GM15510 (cell line): ENCODE measurements around the gene KRTAP10-1.

ENCODE experiments used
- POLR2A ChIP-seq: IDR thresholded peaks from 3 replicates; pipeline ENCODE4 v1.6.1; 2011; ENCODE audit warnings: borderline replicate concordance; ENCODE audit not compliant: insufficient read length; ENCODE audit errors: extremely low read depth

Gene KRTAP10-1

GRCh38 chr21:44564099-44564498, 24.1 kb upstream of the KRTAP10-1 start:
- no peak for TF ChIP-seq POLR2A

- TF ChIP-seq POLR2A: no peak
Observed at GRCh38 chr21:44558695-44559094, 18.7 kb upstream of the KRTAP10-1 start, which contains the start of gene KRTAP10-3. TSS of gene KRTAP10-3 (minus strand) at chr21:44558795. CDS start at chr21:44558715, 80 bp downstream.

DNA sequence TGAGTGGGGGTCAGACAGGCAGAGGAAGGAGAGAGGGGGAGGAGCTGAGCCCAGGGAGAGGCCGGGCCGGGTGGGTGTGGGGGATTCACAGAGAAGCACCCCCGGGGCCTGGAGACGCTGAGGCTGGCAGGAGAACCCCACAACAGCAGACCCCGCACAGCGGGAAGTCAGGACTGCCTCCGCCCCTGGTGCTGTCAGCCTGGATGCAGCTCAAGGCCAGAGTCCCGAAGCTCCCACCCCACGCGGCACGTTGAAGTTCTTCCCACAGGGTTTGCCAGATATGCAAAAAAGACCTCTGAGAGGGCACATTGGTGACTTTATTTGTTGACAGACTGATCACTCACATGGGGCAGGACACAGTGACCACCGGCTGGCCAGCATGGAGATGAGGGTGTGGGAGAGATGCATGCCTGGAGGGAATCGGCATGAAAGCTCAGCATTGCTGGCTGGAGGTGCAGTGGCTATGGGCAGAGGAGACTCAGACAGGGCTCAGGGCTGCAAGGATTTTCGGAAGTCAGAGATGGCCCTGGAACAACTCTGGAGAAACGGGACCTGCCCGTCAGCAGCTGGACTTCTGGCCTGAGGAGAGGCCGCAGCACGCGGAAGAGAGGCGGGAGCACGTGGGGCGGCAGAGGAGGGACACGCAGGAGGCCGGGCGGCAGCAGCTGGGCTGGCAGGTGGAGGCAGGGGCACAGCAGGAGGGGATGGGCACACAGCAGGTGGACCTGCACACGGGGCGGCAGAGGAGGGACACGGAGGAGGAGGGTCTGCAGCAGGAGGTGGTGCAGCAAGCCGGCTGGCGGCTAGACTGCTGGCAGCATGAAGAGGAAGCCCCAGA, 17.7 kb upstream of the KRTAP10-1 start:
- no peak for TF ChIP-seq POLR2A

- TF ChIP-seq POLR2A: no peak
Observed at GRCh38 chr21:44556879-44557278, 16.9 kb upstream of the KRTAP10-1 start.

DNA sequence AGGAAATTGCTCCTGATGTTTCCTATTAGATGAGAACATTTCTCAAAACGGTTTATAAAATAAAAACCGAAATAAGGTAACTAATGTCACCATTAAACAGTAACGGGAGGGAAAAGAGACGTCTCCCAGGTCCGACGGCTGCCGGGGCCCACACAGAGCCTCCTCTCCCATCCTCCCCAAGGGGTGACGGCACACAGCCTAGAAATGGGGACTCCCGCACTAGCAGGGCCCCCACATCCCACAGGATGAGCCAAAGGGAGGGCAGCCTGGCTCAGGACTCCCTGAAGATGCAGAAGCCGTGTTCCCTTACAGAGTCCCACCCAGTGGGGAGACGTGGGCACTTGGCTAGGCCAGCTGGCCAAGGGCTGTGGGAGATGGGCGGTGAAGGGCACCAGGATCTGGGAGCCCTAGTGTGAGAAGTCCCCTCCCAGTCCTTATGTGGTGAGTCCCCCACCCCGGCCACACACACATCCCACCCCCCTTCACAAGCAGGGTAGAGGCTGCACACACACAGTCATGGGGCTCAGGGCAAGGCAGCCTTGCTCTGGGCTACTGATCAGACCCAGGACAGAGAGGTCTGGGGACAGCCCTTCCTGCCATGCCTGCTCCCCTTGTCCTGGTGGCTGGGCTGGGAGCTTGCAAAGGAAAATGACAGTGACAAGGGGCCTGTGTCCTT, 15.3 kb upstream of the KRTAP10-1 start:
- no peak for TF ChIP-seq POLR2A

GRCh38 chr21:44552681-44553080, 12.7 kb upstream of the KRTAP10-1 start:
- TF ChIP-seq POLR2A: no peak

DNA sequence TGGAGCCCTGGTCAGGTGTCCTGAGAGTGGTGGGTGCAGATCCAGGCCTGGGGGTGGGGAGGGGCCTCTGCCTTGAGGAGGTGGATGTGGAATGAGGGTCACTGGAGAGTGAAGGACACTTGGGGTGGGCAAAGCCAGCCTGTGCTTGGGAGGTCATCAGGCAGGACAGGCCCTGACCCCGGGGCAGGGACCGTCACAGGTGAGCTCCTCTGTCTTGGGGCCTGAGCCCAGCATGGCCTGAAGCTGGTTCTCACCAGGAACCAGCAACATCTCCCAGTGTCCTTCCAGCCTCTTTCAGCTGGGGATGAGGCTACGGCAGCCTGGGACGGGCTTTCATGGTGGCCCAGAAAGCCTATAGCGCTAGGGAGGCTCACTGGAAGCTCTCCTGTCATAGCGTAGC, 12.1 kb upstream of the KRTAP10-1 start:
- no peak for TF ChIP-seq POLR2A

DNA sequence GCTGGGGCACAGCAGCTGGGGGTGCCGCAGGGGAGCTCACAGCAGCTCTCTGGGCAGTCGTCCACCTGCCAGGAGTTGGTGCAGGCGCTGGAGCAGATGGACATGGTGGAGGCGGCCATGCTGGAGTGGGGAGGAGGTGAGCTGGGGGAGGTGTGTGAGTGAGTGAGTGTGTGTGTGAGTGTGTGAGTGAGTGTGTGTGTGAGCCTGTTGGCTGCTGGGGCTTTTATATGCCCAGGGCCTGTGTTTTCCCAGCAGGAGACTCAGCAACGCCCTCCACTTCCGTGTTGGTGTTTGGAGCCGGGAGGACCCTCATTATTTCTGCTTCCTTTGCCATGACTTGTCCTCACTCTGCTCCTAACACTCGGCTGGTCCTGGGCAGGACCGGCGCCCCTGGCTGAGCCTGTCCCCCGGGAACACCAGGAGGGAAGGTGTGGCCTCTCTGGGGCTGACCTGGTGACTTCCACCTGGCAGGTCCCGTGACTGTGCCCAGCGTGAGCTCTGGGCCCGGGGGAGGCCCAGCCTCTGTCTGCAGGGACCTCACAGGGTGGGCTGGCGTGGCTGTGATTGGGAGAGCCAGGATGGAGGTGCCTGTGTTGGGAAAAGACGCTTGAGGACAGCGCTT, 11.5 kb upstream of the KRTAP10-1 start, which contains the start of gene KRTAP10-2:
Gene KRTAP10-2, minus strand, starts transcription at position 166 of the 622 bp plus-strand sequence. Its CDS starts 47 bp downstream, at position 119.
- TF ChIP-seq POLR2A: no peak

DNA sequence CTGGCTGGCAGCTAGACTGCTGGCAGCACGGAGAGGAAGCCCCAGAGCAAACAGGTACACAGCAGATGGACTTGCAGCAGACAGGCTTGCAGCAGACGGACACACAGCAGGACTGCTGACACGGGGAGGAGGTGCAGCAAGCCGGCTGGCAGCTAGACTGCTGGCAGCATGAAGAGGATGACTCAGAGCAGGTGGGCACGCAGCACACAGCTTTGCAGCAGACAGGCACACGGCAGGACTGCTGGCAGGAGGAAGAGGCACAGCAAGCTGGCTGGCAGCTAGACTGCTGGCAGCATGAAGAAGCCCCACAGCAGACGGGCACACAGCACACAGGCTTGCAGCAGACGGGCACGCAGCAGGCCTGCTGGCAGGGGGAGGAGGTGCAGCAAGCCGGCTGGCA, 10.8 kb upstream of the KRTAP10-1 start:
- TF ChIP-seq POLR2A: no peak

DNA sequence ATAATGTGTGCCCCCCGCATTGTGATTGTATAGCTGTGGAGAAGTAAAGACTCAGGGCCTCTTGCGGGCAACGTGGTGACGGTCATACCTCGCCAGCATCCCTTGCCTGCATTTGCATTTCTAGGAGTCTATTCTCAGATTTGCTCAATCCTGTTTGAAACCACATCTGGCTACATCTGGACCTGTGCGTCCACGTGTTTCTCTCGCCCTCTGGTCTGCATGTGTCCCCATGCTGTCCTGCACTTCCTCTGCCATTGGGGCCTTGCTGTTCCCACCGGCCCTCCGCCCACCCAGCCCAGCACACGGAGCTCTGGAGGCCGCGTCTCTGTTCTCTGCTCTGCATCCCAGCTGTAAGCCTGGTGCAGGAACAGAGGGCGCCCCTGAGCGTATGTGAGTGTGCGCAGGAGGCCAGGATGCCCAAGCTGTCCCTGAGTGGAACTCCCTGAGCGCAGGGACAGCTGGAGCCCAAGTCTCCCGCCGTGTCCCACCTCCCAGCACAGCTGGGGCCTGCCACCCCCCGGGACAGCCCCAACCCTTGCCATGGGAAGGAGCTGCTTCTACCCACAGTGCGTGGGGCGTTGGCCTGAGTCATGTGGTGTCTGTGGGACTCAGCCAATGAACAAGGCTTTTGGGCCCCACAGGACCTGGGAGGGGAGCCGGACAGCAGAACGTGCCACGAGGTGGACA, 9.7 kb upstream of the KRTAP10-1 start:
- no peak for TF ChIP-seq POLR2A

DNA sequence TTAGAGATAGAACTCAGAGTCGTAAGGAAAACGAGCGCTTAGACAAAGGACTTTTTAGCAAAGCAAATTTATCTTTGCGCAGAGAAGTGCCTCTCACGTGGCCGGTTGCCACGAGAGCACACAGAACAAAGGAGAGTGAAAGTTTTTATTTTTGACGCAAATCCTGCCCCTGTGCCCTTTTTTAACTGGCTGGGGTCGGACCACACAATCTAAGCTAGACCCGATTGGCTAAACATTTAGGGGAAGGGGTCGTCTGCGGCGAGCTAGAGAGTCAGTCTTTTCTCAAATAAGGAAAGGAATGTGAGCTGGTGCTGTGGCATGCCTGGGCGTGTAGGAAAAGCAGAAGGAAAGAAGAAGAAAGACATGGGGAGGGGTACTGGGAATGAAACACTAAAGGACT, 8.9 kb upstream of the KRTAP10-1 start:
- no peak for TF ChIP-seq POLR2A

DNA sequence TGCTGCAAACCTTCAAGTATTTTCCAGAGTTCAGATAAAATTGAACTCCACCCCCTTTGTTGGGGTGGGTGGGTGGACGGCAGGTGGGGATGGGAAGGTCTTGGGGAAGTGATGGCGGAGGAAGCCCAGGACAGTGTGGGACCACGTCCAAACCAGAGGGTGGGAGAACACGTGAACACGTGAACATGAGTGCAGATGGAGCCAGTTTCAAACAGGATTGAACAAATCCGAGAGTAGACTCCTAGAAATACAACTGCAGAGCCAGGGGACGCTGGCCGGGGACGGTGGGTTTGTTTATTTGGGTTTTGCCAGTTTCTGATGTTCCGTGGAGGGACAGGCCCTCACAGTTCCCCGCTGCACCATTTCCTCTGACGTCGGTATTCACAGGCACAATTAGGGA, 8.4 kb upstream of the KRTAP10-1 start:
- TF ChIP-seq POLR2A: no peak

- no peak for TF ChIP-seq POLR2A
Observed at GRCh38 chr21:44547656-44548331, 7.8 kb upstream of the KRTAP10-1 start.

- no peak for TF ChIP-seq POLR2A
Observed at GRCh38 chr21:44544566-44544965, 4.6 kb upstream of the KRTAP10-1 start.
